RWPE2 (cell line): ENCODE measurements around the gene ENPP7.

Source experiments
- ATAC-seq: fragments of 200-7000 bp; cut with Tn5 transposase; 3 replicates; pipeline ENCODE4 v1.9.1; 2021; ENCODE audit warnings: low read depth
- DNase-seq: peaks from one replicate; pipeline ENCODE4 v3.0.0-alpha.2; 2020; ENCODE audit warnings: low spot score
- H3K27ac ChIP-seq: fragments of 450-650 bp; 2 replicates; pipeline ENCODE4 v1.5.1; 2017; ENCODE audit warnings: mild to moderate bottlenecking; ENCODE audit not compliant: poor library complexity, severe bottlenecking
- H3K27me3 ChIP-seq: fragments of 250-450 bp; sonication (Bioruptor Pico); 2 replicates; pipeline ENCODE4 v1.5.1; 2021; ENCODE audit warnings: mild to moderate bottlenecking, moderate library complexity; ENCODE audit not compliant: insufficient read depth, poor library complexity, severe bottlenecking
- H3K36me3 ChIP-seq: fragments of 250-450 bp; sonication (Bioruptor Pico); 2 replicates; pipeline ENCODE4 v1.5.1; 2020; ENCODE audit warnings: low read depth, mild to moderate bottlenecking, moderate library complexity
- H3K4me1 ChIP-seq: fragments of 250-450 bp; sonication (Bioruptor Pico); 2 replicates; pipeline ENCODE4 v1.5.1; 2021; ENCODE audit warnings: mild to moderate bottlenecking, moderate library complexity; ENCODE audit not compliant: insufficient read depth, poor library complexity, severe bottlenecking
- H3K4me3 ChIP-seq: fragments of 250-450 bp; sonication (Bioruptor Pico); 2 replicates; pipeline ENCODE4 v1.5.1; 2021; ENCODE audit warnings: mild to moderate bottlenecking, moderate library complexity; ENCODE audit not compliant: severe bottlenecking
- H3K9me3 ChIP-seq: fragments of 250-450 bp; sonication (Bioruptor Pico); 2 replicates; pipeline ENCODE4 v1.5.1; 2021; ENCODE audit warnings: mild to moderate bottlenecking, moderate library complexity; ENCODE audit not compliant: severe bottlenecking
- TF ChIP-seq, protein P1 (sequence below): fragments of 450-650 bp; IDR thresholded peaks from one replicate; pipeline ENCODE4 v1.5.1; 2017; ENCODE audit warnings: mild to moderate bottlenecking, moderate library complexity; ENCODE audit not compliant: poor library complexity, severe bottlenecking

Gene ENPP7

DNA sequence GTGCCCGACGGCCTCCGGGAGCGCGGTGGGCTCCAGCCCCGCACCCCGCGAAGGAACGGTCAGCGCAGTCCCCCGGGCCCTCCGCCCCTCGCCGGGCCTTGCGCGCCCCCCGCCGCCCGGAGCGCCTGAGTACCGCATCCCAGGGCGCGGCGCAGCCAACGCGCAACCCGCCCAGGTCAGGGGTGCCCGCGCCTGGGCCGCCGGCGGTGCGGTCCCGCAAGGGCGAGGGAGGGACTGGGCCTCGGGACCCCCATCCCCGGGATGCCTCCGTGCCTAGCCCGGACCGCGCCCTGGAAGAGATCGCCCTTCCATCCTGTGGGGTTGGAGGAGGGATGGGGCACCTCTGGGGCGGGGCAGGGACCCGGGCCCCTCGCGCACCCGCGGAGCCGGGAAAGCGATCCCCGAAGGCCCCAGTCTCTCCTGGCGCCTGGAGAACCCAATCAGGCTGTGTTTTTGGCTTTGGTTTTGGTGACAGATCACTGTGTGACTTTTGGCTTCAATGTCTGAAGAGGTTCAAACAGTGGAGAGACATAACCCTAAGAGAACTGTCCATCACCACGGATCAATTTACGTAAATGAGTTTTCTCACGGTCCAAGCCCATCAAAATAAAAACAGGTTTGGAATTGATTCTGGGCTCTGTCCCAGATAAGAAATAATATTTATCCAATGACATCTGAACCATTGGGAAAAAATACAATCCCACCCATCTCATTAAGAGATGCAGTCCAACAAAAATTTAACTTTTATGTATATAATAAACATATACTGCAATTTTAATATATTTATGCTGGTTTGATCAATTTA lies 17.8 kb downstream of the ENPP7 start:
- Histone ChIP-seq H3K27me3 (peaks cover 56% of the 10 kb centered on the region), H3K4me3 (no peak overlapping the region), H3K4me1 (no peaks in the 10 kb centered on the region), H3K27ac (no peak overlapping the region), H3K36me3 (no peaks in the 10 kb centered on the region), H3K9me3 (no peaks in the 10 kb centered on the region)
- DNase-seq = no peak
- no peak for ATAC-seq
- TF ChIP-seq, protein P1, sequence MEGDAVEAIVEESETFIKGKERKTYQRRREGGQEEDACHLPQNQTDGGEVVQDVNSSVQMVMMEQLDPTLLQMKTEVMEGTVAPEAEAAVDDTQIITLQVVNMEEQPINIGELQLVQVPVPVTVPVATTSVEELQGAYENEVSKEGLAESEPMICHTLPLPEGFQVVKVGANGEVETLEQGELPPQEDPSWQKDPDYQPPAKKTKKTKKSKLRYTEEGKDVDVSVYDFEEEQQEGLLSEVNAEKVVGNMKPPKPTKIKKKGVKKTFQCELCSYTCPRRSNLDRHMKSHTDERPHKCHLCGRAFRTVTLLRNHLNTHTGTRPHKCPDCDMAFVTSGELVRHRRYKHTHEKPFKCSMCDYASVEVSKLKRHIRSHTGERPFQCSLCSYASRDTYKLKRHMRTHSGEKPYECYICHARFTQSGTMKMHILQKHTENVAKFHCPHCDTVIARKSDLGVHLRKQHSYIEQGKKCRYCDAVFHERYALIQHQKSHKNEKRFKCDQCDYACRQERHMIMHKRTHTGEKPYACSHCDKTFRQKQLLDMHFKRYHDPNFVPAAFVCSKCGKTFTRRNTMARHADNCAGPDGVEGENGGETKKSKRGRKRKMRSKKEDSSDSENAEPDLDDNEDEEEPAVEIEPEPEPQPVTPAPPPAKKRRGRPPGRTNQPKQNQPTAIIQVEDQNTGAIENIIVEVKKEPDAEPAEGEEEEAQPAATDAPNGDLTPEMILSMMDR = no peak

DNA sequence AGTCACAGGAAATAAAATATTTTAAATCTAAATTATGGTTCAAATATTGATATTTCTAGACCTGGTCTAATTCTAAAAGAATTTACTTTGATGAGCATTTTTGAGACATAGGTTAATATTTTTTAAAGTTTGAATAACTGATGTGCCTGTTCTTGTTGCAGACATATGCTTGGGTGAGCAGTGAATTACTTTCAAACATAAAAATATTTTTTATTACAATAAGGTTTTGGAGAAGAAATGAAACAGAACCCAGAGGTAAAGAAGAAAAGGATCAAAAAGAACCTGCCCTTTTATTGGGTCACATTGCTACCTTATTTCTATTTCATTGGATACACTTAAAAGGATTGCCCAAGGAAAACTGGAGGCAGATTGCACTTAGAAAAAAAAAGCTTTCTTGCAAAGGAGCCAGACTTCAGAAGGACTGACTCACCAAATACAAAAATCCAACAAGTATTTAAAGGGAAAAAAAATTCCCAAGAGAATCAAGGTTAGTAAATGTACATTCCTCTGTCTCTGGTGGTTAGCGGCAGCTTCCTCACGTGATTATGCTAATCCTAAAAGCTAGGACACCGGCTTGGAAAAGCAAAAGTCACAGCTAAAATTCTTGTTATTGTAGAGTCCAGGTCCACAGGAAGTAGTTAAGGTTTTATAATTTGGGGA lies 18.5 kb downstream of the ENPP7 start:
- Histone ChIP-seq H3K4me1 (no peaks in the 10 kb centered on the region), H3K36me3 (no peaks in the 10 kb centered on the region), H3K9me3 (no peaks in the 10 kb centered on the region), H3K27ac (no peak overlapping the region), H3K27me3 (peaks cover 53% of the 10 kb centered on the region), H3K4me3 (no peak overlapping the region)
- ATAC-seq (peak; percentile 23; the same call in 1 of the 3 replicates), DNase-seq (no peak)
- TF ChIP-seq, protein P1 = no peak

DNA sequence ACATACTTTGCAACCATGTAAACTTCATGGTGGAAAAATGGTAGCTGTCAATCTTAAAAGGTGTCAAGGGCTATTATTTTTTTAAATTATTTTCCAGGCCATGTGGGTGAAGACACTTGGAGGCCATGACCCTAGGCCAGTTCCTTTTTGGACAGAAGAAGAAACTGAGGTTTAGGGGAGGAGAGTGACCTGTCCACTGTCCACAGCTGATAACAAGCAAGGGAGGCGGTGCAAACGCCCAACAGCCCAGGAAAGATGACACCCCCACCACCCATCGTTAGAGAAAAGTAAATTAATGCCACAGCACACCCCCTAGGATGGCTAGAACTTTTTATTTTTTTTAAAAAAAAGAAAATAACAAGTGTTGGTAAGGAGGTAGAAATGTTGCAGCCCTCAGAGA lies 19.2 kb downstream of the ENPP7 start:
- no peaks in the 10 kb centered on the region for H3K36me3 ChIP-seq
- H3K27me3 ChIP-seq = peaks cover 53% of the 10 kb centered on the region
- no peaks in the 10 kb centered on the region for H3K9me3 ChIP-seq
- no peaks in the 10 kb centered on the region for H3K4me1 ChIP-seq
- TF ChIP-seq, protein P1 = no peak
- no peak overlapping the region for H3K4me3 ChIP-seq
- ATAC-seq (no peak), DNase-seq (no peak)
- H3K27ac ChIP-seq = no peak overlapping the region

DNA sequence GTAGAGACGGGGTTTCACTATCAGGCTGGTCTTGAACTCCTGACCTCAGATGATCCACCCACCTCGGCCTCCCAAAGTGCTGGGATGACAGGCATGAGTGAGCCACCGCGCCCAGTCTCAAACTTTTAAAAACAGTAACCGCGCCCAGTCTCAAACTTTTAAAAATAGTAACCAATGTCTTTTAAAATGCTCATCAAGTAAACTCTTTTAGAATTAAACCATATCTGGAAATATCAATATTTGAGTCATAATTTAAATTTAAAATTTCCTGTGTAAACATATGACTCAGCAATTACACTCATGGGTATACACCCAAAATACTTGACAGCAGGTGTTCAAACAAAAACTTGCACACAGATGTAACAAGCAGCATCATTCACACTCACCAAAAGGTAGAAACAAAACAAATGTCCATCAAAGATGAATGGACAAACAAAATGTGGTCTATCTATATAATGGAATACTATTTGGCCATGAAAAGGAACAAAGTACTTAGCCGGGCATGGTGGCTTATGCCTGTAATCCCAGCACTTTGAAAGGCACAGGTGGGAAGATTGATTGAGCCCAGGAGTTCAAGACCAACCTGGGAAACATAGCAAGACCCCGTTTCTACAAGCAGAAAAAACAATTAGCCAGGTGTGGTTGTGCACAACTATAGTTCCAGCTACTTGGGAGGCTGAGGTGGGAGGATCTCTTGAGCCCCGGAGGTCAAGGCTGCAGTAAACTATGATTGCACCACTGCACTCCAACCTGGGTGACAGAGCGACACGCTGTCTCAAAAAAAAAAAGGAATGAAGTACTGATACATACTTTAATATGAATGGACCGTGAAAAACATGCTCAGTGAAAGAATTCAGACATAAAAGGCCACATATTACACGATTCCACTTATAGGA lies 20.2 kb downstream of the ENPP7 start:
- no peak overlapping the region for H3K27ac ChIP-seq
- H3K4me1 ChIP-seq = no peaks in the 10 kb centered on the region
- ATAC-seq (no peak), DNase-seq (no peak)
- no peak overlapping the region for H3K4me3 ChIP-seq
- H3K27me3 ChIP-seq = peaks cover 45% of the 10 kb centered on the region
- no peaks in the 10 kb centered on the region for H3K9me3 ChIP-seq
- H3K36me3 ChIP-seq = no peaks in the 10 kb centered on the region
- TF ChIP-seq, protein P1 = no peak
